T-helper 1 cell treated with Interleukin-12 subunit alpha and Interleukin-12 subunit beta and Interleukin-4 antibody, amounts not matched to agents 30 μg/mL and 1 μg/mL, for 36 hours (primary cell): ENCODE data around the gene C4B.
"Not testable (repeated sequence)": the region's sequence is repeated elsewhere in the genome, so short reads cannot be mapped to it uniquely, and the experiment has no call there.

Experiments
- H3K27ac Mint-ChIP-seq: one replicate; pipeline ENCODE4 v1.8.0; 2021; ENCODE audit warnings: mild to moderate bottlenecking, mixed read lengths
- H3K27me3 Mint-ChIP-seq: one replicate; pipeline ENCODE4 v1.8.0; 2021; ENCODE audit warnings: low read depth, mixed read lengths
- H3K36me3 Mint-ChIP-seq: one replicate; pipeline ENCODE4 v1.8.0; 2021; ENCODE audit warnings: low read depth, mixed read lengths
- H3K4me1 Mint-ChIP-seq: one replicate; pipeline ENCODE4 v1.8.0; 2021; ENCODE audit warnings: low read depth, mixed read lengths
- H3K4me3 Mint-ChIP-seq: one replicate; pipeline ENCODE4 v1.8.0; 2021; ENCODE audit warnings: mild to moderate bottlenecking, moderate library complexity, mixed read lengths
- H3K9me3 Mint-ChIP-seq: one replicate; pipeline ENCODE4 v1.8.0; 2021; ENCODE audit warnings: mixed read lengths

Gene C4B

GRCh38 chr6:32014547-32014946 lies at the start of gene C4B:
Gene C4B, plus strand, starts transcription at chr6:32014795. Its CDS starts 51 bp downstream, at chr6:32014846.
- H3K27ac Mint-ChIP-seq: not testable (repeated sequence)

GRCh38 chr6:31965700-31966099 lies 48.9 kb upstream of the C4B start:
- Mint-ChIP-seq H3K4me1 (peaks cover 12% of the 10 kb centered on the region), H3K36me3 (peaks cover 51% of the 10 kb centered on the region), H3K27ac (no peak overlapping the region), H3K27me3 (no peaks in the 10 kb centered on the region), H3K4me3 (no peak overlapping the region), H3K9me3 (no peaks in the 10 kb centered on the region)

More at GRCh38 chr6:32014547-32014946, at the start of gene C4B:
- not testable (repeated sequence) for H3K4me1 Mint-ChIP-seq, H3K27me3 Mint-ChIP-seq, H3K9me3 Mint-ChIP-seq, H3K4me3 Mint-ChIP-seq, H3K36me3 Mint-ChIP-seq

GRCh38 chr6:31966506-31966905 lies 48.1 kb upstream of the C4B start:
- H3K4me1 Mint-ChIP-seq: peaks cover 18% of the 10 kb centered on the region
- H3K27me3 Mint-ChIP-seq: no peaks in the 10 kb centered on the region
- no peak overlapping the region for H3K4me3 Mint-ChIP-seq
- H3K9me3 Mint-ChIP-seq: no peaks in the 10 kb centered on the region
- peaks cover 45% of the 10 kb centered on the region for H3K36me3 Mint-ChIP-seq
- no peak overlapping the region for H3K27ac Mint-ChIP-seq

- H3K27ac Mint-ChIP-seq: peak overlapping the region; percentile 32
- no peak overlapping the region for H3K4me3 Mint-ChIP-seq
These were observed 47.3 kb upstream of the C4B start for GRCh38 chr6:31966997-31967925.

GRCh38 chr6:31967926-31968320 lies 46.7 kb upstream of the C4B start:
- Mint-ChIP-seq H3K4me3 (no peak overlapping the region), H3K27ac (no peak overlapping the region), H3K4me1 (peaks cover 19% of the 10 kb centered on the region), H3K36me3 (peaks cover 38% of the 10 kb centered on the region), H3K9me3 (no peaks in the 10 kb centered on the region), H3K27me3 (no peaks in the 10 kb centered on the region)

More at GRCh38 chr6:31966997-31967925, 47.3 kb upstream of the C4B start:
- peaks cover 16% of the 10 kb centered on the region for H3K4me1 Mint-ChIP-seq
- no peaks in the 10 kb centered on the region for H3K9me3 Mint-ChIP-seq
- no peaks in the 10 kb centered on the region for H3K27me3 Mint-ChIP-seq
- peaks cover 40% of the 10 kb centered on the region for H3K36me3 Mint-ChIP-seq

- H3K4me1 Mint-ChIP-seq: peaks cover 23% of the 10 kb centered on the region
- H3K4me3 Mint-ChIP-seq: no peak overlapping the region
- no peak overlapping the region for H3K27ac Mint-ChIP-seq
- H3K9me3 Mint-ChIP-seq: no peaks in the 10 kb centered on the region
- peaks cover 37% of the 10 kb centered on the region for H3K36me3 Mint-ChIP-seq
- H3K27me3 Mint-ChIP-seq: no peaks in the 10 kb centered on the region
These were observed 46.3 kb upstream of the C4B start for GRCh38 chr6:31968326-31968725.

DNA sequence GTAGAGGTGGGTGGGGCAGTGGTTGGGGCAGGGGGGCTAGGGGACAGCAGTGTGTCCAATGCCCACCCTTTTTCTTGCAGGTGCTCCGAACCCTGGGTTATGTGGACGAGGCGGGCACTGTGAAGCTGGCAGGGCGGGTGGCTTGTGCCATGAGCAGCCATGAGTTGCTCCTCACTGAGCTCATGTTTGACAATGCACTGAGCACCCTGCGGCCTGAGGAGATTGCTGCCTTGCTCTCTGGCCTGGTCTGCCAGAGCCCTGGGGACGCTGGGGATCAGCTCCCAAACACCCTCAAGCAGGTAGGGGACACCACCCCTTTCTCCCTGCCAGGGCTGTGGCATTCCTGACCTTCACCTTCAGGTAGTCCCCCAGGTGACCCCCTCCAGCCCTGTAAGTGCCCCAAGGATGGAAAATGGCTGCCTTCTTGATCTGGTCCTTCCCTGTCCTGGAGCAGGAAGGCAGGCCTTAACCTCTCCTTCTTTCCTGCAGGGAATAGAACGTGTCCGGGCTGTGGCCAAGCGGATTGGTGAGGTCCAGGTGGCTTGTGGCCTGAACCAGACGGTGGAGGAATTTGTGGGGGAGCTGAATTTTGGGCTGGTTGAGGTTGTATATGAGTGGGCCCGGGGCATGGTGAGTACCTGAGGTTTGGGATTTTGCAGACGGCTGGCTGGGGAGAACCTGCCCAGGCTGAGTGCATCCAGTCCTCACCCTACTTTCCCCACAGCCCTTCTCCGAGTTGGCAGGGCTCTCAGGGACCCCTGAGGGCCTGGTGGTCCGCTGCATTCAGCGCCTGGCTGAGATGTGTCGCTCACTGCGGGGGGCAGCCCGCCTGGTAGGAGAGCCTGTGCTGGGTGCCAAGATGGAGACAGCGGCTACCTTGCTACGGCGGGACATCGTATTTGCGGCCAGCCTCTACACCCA lies 45.5 kb upstream of the C4B start:
- peaks cover 26% of the 10 kb centered on the region for H3K4me1 Mint-ChIP-seq
- no peaks in the 10 kb centered on the region for H3K9me3 Mint-ChIP-seq
- no peaks in the 10 kb centered on the region for H3K27me3 Mint-ChIP-seq
- no peak overlapping the region for H3K27ac Mint-ChIP-seq
- peak overlapping the region; percentile 58 for H3K4me3 Mint-ChIP-seq
- H3K36me3 Mint-ChIP-seq: peaks cover 34% of the 10 kb centered on the region

GRCh38 chr6:31969712-31970603 lies 44.6 kb upstream of the C4B start:
- no peaks in the 10 kb centered on the region for H3K9me3 Mint-ChIP-seq
- peak overlapping the region; percentile 73 for H3K27ac Mint-ChIP-seq
- peaks cover 28% of the 10 kb centered on the region for H3K36me3 Mint-ChIP-seq
- peaks cover 26% of the 10 kb centered on the region for H3K4me1 Mint-ChIP-seq
- H3K4me3 Mint-ChIP-seq: peak overlapping the region; percentile 58
- no peaks in the 10 kb centered on the region for H3K27me3 Mint-ChIP-seq

DNA sequence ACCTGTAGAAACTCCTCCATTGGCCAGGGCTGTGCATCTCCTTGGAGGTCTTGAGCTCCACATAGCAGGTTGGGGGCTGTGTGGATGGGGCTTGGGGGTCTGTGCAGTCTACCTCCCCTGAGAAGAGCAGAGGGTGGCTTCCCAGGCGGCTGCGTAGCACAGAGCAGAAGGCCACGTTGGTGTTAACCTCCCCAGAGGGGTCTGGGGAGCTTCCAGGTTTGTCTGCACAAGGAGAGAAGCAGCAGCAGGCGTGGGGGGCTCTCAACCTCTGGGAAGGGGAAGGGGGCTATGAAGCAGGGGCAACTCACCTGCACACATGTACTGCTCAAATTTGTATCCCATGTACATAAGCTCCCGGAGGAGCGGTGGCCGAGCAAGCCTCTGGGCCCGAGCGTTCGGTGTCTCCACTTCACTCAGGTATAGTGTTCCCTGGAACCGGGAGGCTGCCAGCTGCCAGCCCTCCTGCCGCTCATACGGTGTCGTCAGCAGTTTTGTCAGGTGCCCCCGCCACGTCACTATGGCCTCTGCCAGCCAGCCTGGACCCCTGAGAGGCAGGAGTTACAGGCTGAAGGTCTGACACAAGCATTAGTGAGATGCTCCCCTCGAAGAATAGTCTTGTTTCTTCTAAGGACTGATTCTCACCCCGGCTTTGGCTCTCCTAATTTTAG lies 43.9 kb upstream of the C4B start:
- Mint-ChIP-seq H3K4me3 (peak overlapping the region; percentile 95), H3K9me3 (no peaks in the 10 kb centered on the region), H3K27me3 (no peaks in the 10 kb centered on the region), H3K27ac (peak overlapping the region; percentile 100), H3K36me3 (peaks cover 26% of the 10 kb centered on the region), H3K4me1 (peaks cover 26% of the 10 kb centered on the region)

DNA sequence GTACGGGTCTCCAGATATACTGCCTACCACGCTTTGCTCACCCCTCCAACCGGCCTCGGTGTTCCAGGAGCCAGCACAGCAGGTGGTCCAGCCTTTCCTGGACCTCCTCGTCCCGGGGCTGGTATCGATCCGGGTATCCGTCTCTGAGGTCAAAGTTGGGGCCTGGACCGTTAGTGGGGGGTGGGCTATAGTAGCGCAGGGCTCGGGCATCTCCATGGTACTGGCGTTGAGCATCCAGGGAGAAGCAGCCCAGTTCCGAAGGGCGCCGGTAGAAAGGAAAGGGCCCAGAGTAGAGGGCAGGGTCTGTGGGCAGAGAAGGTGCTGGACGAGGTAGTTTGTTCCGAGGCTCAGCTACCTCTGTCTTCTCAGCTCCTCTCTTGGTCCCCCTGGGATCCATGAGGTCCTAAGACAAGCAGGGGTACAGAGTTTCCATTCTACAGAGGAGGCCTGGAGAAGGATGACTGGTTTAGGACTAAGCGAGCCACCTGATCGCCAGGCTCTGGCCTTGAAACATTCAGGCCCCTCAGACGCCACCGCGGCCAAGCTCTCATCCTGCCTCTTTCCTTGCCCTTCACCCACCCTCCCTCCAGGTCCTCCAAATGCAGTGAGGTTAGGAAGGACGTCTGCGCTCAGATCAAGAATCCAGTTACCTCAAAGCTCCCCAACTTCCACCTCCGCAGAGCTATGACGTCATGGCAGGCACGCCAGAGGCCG lies 43.2 kb upstream of the C4B start:
- H3K4me1 Mint-ChIP-seq: peaks cover 26% of the 10 kb centered on the region
- peak overlapping the region; percentile 100 for H3K27ac Mint-ChIP-seq
- H3K27me3 Mint-ChIP-seq: no peaks in the 10 kb centered on the region
- H3K36me3 Mint-ChIP-seq: peaks cover 20% of the 10 kb centered on the region
- H3K4me3 Mint-ChIP-seq: peak overlapping the region; percentile 95
- H3K9me3 Mint-ChIP-seq: no peaks in the 10 kb centered on the region

DNA sequence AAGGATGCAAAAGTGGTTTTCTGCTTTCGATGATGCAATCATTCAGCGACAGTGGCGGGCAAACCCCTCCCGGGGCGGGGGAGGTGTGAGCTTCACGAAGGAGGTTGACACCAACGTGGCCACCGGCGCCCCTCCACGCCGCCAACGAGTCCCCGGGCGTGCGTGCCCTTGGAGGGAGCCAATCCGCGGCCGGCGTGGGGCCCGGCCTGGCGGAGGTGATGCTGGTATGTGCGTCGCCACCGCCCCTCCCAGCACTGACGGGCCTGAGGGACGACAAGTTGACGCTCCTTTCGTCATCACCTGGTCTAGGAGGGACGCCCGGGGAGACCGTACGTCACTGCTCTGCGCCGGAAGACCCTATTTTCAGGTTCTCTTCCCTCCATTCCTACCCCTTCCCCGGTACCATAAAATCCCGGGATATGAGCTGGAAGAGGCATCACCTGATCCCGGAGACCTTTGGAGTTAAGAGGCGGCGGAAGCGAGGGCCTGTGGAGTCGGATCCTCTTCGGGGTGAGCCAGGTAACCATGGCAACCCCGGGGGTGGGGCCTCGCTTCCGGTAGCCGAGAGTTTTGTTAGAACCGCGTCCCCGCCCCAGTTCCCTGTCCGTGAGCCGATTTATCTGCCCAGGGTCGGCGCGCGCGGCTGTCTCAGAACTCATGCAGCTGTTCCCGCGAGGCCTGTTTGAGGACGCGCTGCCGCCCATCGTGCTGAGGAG lies 42.4 kb upstream of the C4B start, which contains the start of gene DXO:
TSS of gene DXO (minus strand) at position 146 of the 716 bp plus-strand sequence. CDS start 463 bp downstream, outside the sequence.
- Mint-ChIP-seq H3K4me3 (peak within 1 kb of the TSS; percentile 95), H3K9me3 (no peaks in the 10 kb centered on the region), H3K4me1 (peaks cover 26% of the 10 kb centered on the region), H3K27ac (peak within 1 kb of the TSS; percentile 100), H3K36me3 (peaks cover 15% of the 10 kb centered on the region), H3K27me3 (no peaks in the 10 kb centered on the region)

DNA sequence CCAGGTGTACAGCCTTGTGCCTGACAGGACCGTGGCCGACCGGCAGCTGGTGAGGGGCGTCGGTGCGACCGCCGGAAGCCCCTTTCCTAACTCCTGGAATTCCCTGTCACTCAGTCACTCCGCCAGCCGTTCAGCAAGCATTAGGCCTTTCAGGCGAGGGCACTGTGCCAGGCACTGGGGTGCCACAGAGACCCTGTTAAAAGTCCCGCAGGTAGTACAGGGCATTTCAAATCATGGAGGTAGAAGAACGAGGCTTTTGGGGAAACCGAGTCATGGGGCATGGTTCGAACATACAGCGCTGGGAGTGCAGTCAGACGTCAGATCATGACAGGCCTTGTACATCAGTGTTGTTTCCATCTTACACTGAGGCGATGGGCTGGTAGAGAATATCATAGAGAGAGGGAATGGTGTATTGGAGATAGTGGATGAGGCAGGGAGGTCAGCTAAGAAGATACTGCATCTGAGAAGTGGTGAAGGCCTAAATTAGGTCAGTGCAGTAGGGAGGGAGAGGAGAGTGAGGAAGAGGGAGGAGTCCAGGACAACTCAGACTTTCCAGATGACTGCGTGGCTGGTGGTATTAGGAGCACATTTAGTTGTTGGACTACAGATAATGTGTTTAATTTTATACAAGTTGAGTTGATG lies 41.8 kb upstream of the C4B start:
- peak overlapping the region; percentile 100 for H3K27ac Mint-ChIP-seq
- H3K4me3 Mint-ChIP-seq: peak overlapping the region; percentile 95
- peaks cover 11% of the 10 kb centered on the region for H3K36me3 Mint-ChIP-seq
- H3K4me1 Mint-ChIP-seq: peaks cover 26% of the 10 kb centered on the region
- no peaks in the 10 kb centered on the region for H3K27me3 Mint-ChIP-seq
- H3K9me3 Mint-ChIP-seq: no peaks in the 10 kb centered on the region
